ENCODE measurements around the gene FXYD7. TPM values are rescaled to one million over a fixed set of nuclear protein-coding genes. Genes with fewer than 3 reads are reported as not detected.

Gene FXYD7
- total RNA-seq, 2 experiments from 2014 or later: 0.50 to 6.1 TPM

DNA sequence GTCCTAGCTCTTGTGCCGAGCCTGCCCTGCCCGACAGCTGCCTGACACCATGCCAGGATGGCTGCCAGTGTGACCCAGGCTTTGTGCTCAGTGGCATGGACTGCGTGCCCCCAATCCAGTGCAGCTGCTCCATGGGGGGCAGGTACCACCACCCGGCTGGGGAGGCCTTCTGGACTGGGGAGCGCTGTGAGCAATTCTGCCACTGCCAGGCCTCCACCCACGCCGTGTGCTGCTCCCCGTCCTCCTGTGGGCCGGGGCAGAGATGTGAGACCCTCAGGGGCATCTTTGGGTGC is 36.8 kb upstream of the FXYD7 start:
- Histone ChIP-seq H3K36me3 (ENCODE audit: insufficient read depth, low read length) (no peaks in the 10 kb centered on the region), H4K20me1 (ENCODE audit: insufficient read depth, low read length) (no peaks in the 10 kb centered on the region), H3K79me2 (ENCODE audit: insufficient read depth, low read depth, low read length) (no peaks in the 10 kb centered on the region), H3K9me3 (ENCODE audit: low read length) (no peaks in the 10 kb centered on the region), H3K4me3 (ENCODE audit: low read depth, low read length, poor library complexity, severe bottlenecking) (no peak overlapping the region), H3K9me2 (ENCODE audit: insufficient read depth, low read length) (no peaks in the 10 kb centered on the region), H3K4me1 (ENCODE audit: insufficient read depth, low read length, poor library complexity, severe bottlenecking) (no peaks in the 10 kb centered on the region), H2AFZ (ENCODE audit: low read length) (no peak overlapping the region), H3K27ac (ENCODE audit: low read depth, low read length, poor library complexity, severe bottlenecking) (no peak overlapping the region), H3K4me2 (ENCODE audit: low read length) (no peak overlapping the region)
- ChIA-PET CTCF (ENCODE audit: unreplicated experiment) (no interaction called here), POLR2A (no interaction called here)
- DNase-seq (ENCODE audit: low spot score): no peak
- BruUV-seq (replicated peaks): no TSS peak
- TF ChIP-seq, protein P1, sequence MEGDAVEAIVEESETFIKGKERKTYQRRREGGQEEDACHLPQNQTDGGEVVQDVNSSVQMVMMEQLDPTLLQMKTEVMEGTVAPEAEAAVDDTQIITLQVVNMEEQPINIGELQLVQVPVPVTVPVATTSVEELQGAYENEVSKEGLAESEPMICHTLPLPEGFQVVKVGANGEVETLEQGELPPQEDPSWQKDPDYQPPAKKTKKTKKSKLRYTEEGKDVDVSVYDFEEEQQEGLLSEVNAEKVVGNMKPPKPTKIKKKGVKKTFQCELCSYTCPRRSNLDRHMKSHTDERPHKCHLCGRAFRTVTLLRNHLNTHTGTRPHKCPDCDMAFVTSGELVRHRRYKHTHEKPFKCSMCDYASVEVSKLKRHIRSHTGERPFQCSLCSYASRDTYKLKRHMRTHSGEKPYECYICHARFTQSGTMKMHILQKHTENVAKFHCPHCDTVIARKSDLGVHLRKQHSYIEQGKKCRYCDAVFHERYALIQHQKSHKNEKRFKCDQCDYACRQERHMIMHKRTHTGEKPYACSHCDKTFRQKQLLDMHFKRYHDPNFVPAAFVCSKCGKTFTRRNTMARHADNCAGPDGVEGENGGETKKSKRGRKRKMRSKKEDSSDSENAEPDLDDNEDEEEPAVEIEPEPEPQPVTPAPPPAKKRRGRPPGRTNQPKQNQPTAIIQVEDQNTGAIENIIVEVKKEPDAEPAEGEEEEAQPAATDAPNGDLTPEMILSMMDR (conservative IDR thresholded peaks at IDR 0.05; ENCODE audit: low read length): no peak
- no peak for TF ChIP-seq EZH2phosphoT487 (IDR thresholded peaks at IDR 0.05; ENCODE audit: borderline replicate concordance, low read depth, low read length)
- intact Hi-C loops (cut with micrococcal nuclease; ENCODE audit: unreplicated experiment): no loop called here

DNA sequence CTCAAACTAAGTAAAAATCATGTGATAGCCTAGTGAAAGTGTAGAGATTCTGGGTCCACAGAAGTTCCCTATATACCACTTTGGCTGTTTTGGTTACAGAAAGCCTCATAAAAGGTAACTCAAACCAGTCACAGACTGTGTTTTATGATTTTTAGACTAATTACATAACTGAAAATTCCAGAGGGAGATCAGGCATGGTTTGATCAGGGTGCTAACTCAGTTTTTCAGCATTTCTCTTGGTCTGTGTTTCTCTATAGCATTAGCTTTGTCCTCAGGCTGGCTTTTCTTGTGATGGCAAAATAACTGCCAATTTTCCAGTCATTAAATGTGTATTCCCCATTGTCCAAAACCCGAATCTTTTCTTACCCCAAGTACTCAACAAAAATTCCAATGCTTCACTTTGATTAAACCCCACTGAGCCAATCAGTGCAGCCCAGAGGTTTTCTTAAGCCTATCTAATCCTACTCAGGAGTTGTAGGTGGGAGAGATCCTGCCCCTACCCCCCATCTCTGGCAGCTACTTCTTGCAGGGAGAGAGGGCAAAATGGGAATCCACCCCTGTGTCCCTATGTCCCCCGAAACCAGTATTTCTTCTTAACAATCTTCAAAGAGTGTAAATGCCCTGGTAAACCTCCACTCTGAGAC is 36.0 kb upstream of the FXYD7 start:
- Histone ChIP-seq H3K9me2 (ENCODE audit: insufficient read depth, low read length) (no peaks in the 10 kb centered on the region), H3K4me1 (ENCODE audit: insufficient read depth, low read length, poor library complexity, severe bottlenecking) (no peaks in the 10 kb centered on the region), H3K9me3 (ENCODE audit: low read length) (no peaks in the 10 kb centered on the region), H3K27ac (ENCODE audit: low read depth, low read length, poor library complexity, severe bottlenecking) (no peak overlapping the region), H3K36me3 (ENCODE audit: insufficient read depth, low read length) (no peaks in the 10 kb centered on the region), H3K4me3 (ENCODE audit: low read depth, low read length, poor library complexity, severe bottlenecking) (no peak overlapping the region), H3K4me2 (ENCODE audit: low read length) (no peak overlapping the region), H4K20me1 (ENCODE audit: insufficient read depth, low read length) (no peaks in the 10 kb centered on the region), H3K79me2 (ENCODE audit: insufficient read depth, low read depth, low read length) (no peaks in the 10 kb centered on the region), H2AFZ (ENCODE audit: low read length) (no peak overlapping the region)
- DNase-seq (ENCODE audit: low spot score): no peak
- intact Hi-C loops (cut with micrococcal nuclease; ENCODE audit: unreplicated experiment): no loop called here
- no peak for TF ChIP-seq EZH2phosphoT487 (IDR thresholded peaks at IDR 0.05; ENCODE audit: borderline replicate concordance, low read depth, low read length)
- TF ChIP-seq, protein P1 (conservative IDR thresholded peaks at IDR 0.05; ENCODE audit: low read length): no peak
- CTCF ChIA-PET (ENCODE audit: unreplicated experiment): no interaction called here
- no TSS peak for BruUV-seq (replicated peaks)
- POLR2A ChIA-PET: no interaction called here

DNA sequence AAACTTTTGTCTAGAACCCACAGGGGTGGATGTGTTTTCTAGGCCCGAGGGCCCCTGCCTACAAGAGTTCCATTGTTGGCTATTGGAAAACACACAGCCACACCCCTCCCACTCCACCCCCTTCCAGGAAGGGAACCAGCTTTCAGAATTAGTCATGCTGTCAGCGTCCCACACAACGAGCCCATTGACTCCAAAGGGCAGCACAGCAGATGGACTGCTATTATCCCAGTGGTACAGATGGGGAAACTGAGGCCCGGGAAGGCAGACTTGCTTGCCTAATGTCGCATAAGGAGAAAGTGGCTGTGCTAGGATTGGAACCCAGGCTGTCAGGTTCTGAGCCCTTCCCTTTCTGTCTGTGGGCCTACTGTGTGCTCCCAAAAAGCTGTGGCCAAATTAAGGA is 35.5 kb upstream of the FXYD7 start:
- Histone ChIP-seq H2AFZ (ENCODE audit: low read length) (no peak overlapping the region), H3K36me3 (ENCODE audit: insufficient read depth, low read length) (no peaks in the 10 kb centered on the region), H3K4me1 (ENCODE audit: insufficient read depth, low read length, poor library complexity, severe bottlenecking) (no peaks in the 10 kb centered on the region), H3K9me3 (ENCODE audit: low read length) (no peaks in the 10 kb centered on the region), H3K79me2 (ENCODE audit: insufficient read depth, low read depth, low read length) (no peaks in the 10 kb centered on the region), H3K9me2 (ENCODE audit: insufficient read depth, low read length) (no peaks in the 10 kb centered on the region), H3K4me3 (ENCODE audit: low read depth, low read length, poor library complexity, severe bottlenecking) (no peak overlapping the region), H4K20me1 (ENCODE audit: insufficient read depth, low read length) (no peaks in the 10 kb centered on the region), H3K27ac (ENCODE audit: low read depth, low read length, poor library complexity, severe bottlenecking) (no peak overlapping the region), H3K4me2 (ENCODE audit: low read length) (no peak overlapping the region)
- TF ChIP-seq EZH2phosphoT487 (IDR thresholded peaks at IDR 0.05; ENCODE audit: borderline replicate concordance, low read depth, low read length): no peak
- TF ChIP-seq, protein P1 (conservative IDR thresholded peaks at IDR 0.05; ENCODE audit: low read length): no peak
- POLR2A ChIA-PET: no interaction called here
- intact Hi-C loops (cut with micrococcal nuclease; ENCODE audit: unreplicated experiment): no loop called here
- DNase-seq (ENCODE audit: low spot score): no peak
- no TSS peak for BruUV-seq (replicated peaks)
- CTCF ChIA-PET (ENCODE audit: unreplicated experiment): no interaction called here

All from OCI-LY7 (cell line).